ENCODE results near the gene KRT13.

- no peak for TF ChIP-seq CTCF (IDR thresholded peaks at IDR 0.05; ENCODE audit: poor library complexity, severe bottlenecking)
- no peak for TF ChIP-seq MXI1 (conservative IDR thresholded peaks at IDR 0.05; ENCODE audit: poor library complexity, severe bottlenecking)
- TF ChIP-seq REST (IDR thresholded peaks at IDR 0.05; ENCODE audit: borderline replicate concordance), result no peak
Measured at GRCh38 chr17:41484920-41485904, 20.2 kb downstream of the KRT13 start.

All from neural cell (in vitro differentiated cells).